ENCODE results near the gene ACSM6.

Gene ACSM6

DNA sequence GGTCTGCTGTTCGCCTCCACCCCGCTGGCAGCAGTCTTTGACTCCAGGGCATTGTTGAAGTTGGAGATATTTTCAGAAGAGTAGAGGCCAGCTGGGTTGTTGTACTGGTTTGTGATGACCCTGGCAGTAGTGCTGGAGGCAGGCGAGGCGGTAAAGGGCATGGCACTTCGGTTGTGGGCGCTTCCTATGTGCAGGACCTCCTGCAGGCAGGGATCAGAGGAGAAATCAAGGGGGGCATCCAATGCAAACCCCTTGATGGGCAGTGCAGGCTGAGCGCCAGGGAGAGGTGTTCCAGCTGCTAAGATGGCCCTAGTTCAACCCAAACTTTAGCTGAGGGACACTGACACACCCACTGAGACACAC lies 69.8 kb downstream of the ACSM6 start:
- TF ChIP-seq, protein P1, sequence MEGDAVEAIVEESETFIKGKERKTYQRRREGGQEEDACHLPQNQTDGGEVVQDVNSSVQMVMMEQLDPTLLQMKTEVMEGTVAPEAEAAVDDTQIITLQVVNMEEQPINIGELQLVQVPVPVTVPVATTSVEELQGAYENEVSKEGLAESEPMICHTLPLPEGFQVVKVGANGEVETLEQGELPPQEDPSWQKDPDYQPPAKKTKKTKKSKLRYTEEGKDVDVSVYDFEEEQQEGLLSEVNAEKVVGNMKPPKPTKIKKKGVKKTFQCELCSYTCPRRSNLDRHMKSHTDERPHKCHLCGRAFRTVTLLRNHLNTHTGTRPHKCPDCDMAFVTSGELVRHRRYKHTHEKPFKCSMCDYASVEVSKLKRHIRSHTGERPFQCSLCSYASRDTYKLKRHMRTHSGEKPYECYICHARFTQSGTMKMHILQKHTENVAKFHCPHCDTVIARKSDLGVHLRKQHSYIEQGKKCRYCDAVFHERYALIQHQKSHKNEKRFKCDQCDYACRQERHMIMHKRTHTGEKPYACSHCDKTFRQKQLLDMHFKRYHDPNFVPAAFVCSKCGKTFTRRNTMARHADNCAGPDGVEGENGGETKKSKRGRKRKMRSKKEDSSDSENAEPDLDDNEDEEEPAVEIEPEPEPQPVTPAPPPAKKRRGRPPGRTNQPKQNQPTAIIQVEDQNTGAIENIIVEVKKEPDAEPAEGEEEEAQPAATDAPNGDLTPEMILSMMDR (IDR thresholded peaks at IDR 0.05), result no peak
- DNase-seq (ENCODE audit: low spot score), result no peak
- H3K27ac ChIP-seq, result peak overlapping the region in 1 of 2 donors; percentile 4
- H3K4me3 ChIP-seq, result no peak overlapping the region

GRCh38 chr10:95264227-95265051 lies 70.4 kb downstream of the ACSM6 start:
- peak overlapping the region in 1 of 2 donors; percentile 5 for H3K27ac ChIP-seq
- no peak for DNase-seq (ENCODE audit: low spot score)
- no peak overlapping the region for H3K4me3 ChIP-seq
- TF ChIP-seq, protein P1 (IDR thresholded peaks at IDR 0.05), result no peak

DNA sequence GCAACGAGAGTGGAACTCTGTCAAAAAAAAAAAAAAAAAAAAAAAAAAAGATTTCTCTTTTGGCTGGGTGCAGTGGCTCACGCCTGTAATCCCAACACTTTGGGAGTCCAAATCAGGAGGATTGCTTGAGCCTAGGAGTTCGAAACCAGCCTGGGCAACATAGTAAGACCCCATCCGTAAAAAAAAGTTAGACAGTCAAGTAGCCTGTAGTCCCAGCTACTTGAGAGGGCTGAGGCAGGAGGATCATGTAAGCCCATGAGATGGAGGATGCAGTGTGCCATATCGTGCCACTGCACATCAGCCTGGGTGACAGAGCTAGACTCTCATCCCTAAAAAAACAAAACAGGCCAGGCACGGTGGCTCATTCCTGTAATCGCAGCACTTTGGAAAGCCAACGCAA lies 71.5 kb downstream of the ACSM6 start:
- DNase-seq (ENCODE audit: low spot score), result no peak
- no peak overlapping the region for H3K4me3 ChIP-seq
- TF ChIP-seq, protein P1 (IDR thresholded peaks at IDR 0.05), result no peak
- peak overlapping the region in 1 of 2 donors; percentile 24 for H3K27ac ChIP-seq

GRCh38 chr10:95266674-95267095 lies 72.6 kb downstream of the ACSM6 start:
- Histone ChIP-seq H3K4me3 (no peak overlapping the region), H3K27ac (peak overlapping the region; percentile 58 to 71)
- no peak for DNase-seq (ENCODE audit: low spot score)
- TF ChIP-seq, protein P1 (IDR thresholded peaks at IDR 0.05), result no peak

DNA sequence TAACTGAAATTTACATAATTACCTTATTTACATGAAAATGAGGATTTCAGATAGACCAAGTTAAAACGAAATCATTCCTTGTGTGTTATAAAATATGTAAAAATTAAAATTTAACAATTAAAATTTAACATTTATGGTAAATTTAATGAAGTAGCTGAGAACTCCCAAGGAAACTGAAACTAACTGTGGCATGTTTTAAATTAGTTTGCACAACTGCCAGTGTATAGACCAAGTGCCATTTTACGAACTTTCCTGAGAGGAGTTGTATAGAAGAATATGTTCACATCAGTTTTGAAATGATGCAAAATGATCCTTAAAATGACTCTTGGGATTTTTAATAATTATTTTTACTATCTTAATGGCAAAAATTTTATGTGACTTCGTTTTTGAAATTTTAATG lies 73.2 kb downstream of the ACSM6 start:
- Histone ChIP-seq H3K4me3 (no peak overlapping the region), H3K27ac (peak overlapping the region in 1 of 2 donors; percentile 71)
- no peak for DNase-seq (ENCODE audit: low spot score)
- TF ChIP-seq, protein P1 (IDR thresholded peaks at IDR 0.05), result no peak

DNA sequence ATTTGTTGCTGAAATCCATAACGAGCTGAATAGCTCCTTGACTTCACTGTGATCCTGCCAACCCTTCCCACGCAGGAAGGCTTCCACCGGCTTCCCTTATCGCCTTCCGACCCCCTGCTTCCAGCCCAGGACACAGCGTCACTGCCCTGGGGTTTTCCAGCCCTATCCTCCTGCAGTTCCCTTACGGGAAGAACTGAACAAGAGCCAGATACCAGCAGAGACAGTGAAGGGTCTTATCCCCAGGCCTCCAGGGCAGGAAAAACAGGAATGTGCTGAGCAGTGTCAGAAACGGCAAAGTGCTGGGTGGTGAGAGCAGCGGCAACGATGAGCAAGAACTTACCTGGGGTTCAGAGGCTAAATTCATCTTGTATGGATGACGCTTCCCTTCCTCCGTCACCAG lies 74.4 kb downstream of the ACSM6 start:
- H3K4me3 ChIP-seq, result no peak overlapping the region
- TF ChIP-seq, protein P1 (IDR thresholded peaks at IDR 0.05), result no peak
- DNase-seq (ENCODE audit: low spot score), result no peak
- peak overlapping the region; percentile 63 to 84 for H3K27ac ChIP-seq
